Suppressor macrophage treated with lipopolysaccharide for 4 hours (primary cell): Measurements from ENCODE around the gene VOPP1.
A peak's percentile ranks its signal among the peaks of the same experiment; 100 is the strongest.

Experiments used
- DNase-seq: peaks from one replicate; pipeline ENCODE4 v3.0.0-alpha.2; 2020

The VOPP1 gene

DNA sequence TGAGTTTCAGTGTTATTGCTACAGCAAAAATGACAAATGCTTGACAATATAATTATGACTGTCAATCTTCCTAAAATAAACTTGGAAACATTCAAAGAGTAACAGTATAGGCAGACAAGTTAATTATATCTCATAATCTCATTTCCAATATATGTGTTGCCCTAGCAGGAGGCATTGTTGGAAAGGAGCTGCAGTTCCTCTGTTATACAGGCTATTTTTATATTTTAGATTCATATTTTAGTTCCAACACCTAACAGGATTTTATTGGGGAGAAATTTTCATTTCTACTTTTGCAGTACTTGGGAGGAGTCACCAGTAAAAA, 19.3 kb downstream of the VOPP1 start:
- DNase-seq, result no peak

DNA sequence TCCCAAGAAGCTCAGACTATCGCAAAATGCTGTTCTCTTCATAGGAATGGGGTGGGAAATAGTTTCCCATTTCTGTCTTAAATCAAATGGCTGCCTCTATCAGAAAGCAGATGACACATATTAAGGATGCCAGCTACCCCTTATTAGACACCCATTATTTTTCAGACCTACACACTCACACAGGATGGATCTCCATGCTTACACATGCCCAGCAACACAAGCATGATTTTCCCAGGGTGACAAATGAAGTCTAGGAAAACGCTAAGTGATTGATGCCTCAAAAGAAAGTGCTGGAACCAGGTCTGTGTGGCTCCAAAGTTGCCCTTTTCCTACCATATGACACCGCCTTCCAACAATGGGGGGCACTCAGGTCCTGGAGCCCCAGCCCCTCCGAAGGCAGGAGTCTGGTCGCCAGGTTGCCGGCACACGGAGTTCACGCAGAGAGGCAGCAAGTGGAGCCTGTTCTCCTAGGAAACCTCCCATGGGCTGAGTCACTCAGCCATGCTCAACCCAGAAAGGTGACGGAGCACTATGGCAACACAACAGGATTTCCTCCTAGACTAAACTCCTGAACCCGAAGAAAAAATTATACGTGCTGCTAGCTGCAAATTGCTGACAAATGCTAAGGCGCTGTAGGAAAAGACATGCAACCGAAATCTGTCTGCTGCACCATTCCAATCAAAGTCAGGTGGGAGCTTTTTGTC, 19.8 kb downstream of the VOPP1 start:
- DNase-seq, result peak; percentile 54

DNA sequence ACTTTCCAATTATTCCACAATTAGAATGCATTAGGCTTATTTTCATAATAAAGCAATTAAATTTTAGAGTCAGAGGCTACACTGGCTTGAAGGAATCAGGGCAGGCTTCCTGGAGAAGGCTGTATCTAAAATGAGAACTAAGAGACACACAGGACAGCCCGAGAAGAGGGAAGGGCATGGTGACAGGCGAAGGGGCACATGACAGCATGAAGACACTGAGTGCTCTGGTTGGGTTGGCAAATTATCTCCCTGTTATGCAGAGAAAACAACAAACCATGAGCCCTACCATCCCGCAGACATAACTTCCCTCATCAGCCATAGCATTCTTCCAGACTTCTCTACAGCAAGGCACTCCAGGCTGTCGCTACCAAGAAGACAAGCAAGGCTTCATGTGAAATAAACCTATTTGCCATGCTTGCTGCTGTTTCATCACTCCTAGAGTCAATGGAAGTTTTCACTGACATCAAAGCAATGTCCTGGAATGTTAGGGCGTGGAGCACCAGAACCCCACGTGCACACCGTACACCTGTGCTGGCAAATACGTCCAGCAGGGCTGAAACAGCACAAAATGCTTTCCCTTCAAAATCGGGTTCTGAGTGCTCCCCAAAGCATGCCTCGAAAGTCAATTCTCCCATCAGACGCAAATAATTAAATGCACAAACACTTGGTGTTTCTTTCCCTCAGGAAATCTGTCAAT, 21.3 kb downstream of the VOPP1 start:
- DNase-seq, result no peak

DNA sequence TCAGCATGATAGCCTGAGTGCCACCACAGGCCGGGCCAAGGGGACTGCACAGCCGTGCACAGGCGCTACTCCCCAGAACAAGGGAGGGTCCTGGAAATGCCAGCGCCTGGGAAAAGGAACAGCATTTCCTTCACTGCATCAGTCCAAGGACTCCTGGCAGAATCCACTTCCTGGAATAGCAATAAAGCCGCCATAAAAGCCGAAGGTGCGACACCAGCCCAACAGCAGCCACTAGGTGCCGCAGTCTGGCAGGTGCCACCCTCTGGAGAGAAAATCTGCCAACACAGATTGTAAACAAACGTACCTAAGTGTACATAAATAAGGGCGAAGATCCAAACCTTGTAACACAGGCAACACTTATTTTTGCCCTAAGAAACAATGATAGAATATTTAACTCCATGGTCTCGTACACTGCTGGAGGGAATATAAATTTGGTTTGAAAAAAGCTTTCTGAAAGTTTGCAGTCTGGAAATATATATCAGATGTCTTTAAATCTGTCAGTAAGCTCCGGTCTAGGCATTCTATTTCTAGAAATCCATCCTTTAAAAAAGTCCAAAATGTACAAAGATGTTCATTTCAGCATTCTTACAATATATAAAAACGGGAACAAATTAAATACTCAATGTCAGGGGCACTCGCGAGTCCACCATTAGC, 22.2 kb downstream of the VOPP1 start:
- DNase-seq, result no peak

DNA sequence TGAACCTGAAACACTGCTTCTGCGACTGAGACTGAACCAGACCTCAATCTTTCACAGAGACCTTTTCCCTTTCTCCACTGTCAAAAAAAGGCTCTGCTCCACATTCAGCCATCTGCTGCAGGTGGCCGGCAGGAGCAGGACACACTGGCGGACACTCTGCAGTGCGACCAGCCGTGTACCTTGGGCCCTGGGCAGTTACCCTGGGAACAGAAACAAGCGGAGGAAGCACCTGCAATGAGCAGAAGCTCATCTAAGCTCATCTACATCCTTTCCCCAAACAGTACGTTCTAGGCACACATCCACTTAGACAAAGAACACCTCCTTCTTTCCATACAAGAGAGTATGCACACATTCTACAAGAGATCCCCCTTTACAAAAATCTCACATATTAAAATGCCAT, 22.8 kb downstream of the VOPP1 start:
- no peak for DNase-seq

DNA sequence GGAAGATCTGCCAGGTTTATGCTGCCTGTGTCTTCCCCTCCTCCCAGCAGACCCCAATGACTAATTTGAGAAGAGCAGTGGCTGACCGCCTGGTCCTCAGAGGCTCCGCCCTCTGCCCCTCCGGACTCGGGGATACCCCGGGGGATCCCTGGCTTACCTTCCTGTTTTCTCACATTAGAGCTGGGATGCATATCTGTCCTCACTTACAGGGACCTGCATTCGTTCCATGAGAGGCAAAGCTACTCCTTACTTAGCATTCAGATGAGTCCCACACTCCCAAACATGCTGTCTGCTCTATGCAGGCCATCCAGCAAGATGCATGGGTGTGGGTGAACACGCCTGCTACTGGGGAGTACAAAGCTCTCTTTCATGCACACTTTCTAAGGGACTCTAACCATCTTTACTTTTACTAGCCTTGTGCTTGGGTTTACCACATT, 24.0 kb downstream of the VOPP1 start:
- no peak for DNase-seq

DNA sequence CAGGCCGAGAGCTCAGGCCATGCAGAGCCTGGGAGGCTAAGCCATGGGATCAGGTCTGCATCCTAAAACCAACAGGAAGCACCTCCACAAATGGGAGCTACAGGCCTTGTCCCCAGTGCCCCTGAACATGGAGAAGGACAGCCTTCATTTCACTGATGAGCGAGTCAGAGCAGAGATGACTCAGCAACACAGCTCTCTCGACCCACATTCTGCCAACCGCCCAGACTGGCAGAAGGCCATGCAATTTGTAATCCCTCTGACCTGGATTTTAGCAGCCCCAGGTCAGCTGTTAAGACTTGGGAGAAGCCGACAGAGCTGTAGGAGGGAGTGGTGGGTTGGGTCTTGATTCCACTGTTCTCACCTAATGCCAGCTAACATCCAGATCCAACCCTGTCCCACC, 25.5 kb downstream of the VOPP1 start:
- DNase-seq, result peak; percentile 75

DNA sequence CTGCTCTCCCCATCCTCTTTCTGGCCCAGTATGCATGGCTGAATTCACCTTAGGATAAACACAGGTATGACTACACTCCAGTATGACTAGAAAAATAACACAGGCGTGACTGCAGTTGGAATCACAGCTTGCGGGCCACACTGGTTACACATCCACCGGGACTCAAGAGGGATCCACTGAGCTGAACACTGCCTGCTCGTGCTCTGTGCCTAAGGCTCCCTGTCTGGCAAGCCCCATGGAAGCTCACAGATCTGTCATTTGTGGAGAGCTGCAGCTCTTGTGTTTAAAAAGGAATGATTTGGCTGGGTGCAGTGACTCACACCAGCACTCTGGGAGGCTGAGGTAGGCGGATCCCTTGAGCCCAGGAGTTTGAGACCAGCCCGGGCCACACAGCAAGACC, 26.8 kb downstream of the VOPP1 start:
- DNase-seq, result no peak

DNA sequence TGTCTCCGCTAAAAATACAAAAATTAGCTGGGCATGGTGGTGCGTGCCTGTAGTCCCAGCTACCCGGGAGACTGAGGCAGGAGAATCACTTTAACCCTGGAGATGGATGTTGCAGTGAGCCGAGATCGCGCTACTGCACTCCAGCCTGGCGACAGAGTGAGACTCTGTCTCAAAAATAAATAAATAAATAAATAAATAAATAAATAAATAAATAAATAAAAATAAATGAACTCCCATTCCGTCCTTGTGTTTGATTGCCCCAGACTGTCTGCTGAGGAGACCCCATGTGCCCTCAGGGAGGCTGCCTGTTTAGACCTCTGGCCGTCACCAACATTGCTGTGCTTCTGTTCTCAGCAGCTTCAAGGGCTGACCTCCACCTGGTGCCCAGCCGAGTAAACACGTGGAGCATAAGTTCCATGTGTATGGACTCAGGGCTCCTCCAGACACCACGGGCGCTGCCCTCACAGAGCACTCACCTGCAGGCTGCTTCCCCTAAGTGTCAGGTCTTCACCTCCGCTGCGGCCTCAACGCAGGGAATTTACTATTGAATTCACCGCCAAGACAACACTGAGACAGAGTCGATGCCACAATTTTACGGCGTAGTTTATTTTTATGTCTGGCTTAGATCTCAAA, 32.0 kb downstream of the VOPP1 start:
- no peak for DNase-seq

DNA sequence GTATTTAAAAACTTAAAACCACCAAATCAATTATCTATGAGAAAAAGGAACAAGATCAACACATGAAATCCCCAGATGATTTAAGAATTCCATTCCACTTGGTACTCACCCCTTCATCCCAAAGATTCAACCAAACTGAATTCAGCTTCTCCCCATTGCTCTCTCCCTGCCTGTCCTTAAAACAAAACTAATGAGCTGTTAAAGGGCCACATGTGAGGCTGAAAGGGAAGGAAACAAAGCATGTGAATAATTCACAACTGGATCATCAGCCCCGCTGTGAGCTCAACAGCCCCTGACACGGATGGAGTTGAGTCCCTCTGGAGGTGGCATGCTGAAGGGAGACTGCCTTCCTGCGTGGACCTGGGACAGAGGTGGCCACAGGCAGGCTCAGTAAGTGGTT, 32.9 kb downstream of the VOPP1 start:
- DNase-seq, result no peak

DNA sequence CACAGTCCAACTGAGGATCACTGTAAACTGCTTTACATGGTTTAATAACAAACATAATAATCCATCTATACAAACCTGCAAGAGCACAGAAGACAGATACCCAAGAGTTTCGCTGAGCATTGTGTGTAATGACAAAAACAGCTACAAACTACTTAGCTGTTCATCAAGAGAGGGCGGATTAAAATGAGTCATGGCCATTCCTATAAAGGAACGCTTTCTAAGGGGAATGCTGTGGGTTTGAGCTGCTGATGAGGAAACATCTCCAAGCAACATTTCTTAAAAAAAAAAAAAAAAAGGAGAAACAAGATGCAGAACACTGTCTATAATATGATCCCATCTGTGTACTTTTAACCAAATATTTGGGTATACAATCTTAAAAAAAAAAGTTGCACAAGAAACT, 33.8 kb downstream of the VOPP1 start:
- peak; percentile 82 for DNase-seq

DNA sequence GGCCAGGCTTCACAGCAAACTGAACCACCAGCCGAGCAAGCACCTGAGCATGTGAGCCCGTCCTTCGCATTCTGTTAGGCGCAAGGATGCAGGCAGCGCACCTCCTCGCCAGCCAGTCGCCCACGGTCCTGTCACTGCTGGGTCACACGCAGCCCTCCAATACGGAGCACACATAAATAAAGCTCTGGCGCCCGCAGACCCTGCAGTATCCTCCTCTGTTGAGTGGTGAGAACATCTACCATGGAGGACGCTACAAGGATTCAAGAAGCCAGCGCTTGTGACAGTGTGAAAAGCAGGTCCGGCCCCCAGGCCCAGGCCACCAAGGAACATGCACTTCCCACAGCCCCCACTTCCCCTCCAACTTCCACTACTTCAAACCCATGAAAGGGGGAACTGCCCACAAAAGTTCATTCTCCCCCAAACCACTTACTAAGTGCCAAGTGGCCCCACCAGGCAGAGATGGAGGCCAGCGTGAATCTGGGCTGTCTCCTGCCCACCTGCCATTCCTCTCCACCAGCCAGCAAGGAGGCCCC, 34.8 kb downstream of the VOPP1 start:
- no peak for DNase-seq

DNA sequence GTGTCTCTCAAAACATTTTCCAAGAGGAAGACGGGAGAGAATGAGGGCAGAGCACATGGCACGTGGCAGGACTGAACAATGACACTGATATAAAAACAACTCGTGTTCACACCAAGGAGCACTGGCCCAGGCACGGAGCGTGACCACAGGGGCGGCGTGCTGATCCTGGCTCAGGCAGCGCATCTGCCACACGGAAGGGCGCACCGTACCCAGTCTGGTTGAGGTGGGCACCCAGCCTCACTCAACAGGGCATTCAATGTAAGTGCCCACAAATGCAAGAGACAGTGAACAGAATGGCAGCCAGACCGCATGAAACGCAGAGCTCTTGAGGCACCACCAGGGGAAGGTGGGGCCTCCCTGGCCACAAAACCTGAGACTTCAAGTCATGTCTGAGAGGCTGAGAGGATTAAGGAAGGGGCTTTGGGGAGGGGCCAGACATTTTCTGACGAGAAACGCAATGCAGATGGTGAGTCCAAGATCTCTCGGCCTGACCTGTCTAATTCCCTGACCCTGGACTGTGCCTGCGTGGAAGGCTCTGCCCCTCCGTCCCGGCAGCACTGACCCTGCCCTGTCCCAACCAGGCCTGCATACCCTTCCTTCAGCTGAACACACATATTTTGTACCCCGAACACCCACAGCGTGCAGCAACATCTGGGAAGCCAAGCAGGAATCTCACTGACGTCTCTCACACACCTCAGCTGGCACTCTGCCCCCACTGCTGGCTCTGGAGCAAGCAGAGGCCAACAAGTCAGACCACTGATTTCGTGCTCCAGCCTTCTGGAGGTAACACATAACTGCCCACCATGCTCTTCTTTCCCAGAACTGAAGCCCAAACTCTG, 35.5 kb downstream of the VOPP1 start:
- no peak for DNase-seq

DNA sequence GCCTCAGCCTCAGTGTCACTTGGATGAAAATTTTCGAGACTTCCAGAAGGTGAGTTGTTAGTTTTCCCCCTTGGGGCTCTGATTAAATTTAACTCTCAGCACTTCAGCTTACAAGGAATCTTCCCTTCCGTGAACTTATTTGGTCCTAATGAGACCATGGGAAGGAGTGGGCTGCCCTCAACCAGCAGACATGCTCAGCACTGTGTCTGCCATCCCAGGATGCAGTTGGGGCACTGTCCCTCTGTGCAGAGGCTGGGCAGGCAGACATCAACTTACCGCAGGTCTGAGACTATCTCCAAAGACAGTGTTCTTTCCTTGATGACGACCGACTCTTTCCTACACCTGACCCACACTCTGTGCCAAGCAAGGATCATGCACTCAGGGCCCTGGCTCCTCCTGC, 36.7 kb downstream of the VOPP1 start:
- DNase-seq, result no peak

DNA sequence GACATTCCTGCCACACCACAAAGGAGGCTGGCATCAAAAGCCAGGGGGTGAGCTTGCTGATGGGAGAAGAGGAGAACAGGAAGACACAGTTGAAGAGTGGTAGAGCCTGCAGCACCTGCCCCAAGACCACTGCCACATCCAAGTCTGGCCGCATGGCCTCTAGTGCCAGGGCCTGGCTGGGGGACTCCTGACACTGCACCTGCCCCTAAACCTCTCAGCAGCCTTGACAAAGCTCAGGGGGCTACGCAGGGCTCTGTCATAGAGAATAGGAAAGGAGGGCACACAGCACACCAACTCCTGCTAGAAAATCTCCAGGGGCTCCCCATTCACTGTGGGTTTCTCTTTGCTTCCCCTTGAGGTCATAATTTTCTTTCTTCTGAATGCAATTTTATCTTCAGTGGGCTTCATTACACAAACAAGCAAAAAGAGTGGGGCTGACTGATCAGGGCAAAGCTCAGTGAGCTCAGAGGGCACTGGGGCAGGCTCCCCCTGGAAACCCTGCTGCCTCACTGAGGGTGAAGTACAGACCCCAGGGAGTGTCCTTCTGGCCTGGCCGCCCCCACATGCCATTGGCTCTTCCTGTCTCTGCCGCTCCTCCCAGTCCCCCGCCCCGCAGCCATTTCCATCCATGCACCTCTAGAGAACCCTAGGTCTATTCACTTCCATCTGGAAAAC, 37.2 kb downstream of the VOPP1 start:
- DNase-seq, result no peak

DNA sequence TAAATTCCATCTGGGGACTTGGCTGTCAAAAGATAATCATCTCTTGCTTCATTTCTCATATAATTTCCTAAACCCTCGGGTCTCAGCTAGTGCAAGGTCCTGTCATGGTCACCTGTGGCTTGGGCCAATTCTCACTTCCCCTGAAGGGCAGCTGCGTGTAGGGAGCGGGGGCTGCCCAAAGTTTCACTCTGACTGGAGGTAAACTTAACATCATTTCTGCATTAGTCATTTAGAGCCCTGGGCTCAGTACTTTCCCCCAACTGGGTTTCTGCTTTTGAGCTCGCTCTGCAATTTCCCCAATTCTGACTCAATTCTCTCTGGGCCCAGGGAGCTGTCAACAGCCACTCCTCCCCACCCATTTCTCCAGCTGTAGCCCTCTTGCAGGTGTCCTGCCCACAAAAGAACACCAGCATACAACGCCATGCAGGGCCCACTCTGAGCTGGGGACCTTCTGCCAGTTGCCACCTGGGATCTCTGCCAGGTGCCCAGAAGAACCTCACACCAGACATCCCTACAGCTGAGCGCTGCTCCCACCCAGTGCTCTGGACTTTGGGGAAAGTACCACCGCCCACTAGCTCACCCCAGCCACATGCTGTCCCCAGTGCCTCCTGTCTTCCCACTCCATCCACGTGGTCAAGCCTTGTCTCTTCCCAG, 37.9 kb downstream of the VOPP1 start:
- DNase-seq, result peak; percentile 98

DNA sequence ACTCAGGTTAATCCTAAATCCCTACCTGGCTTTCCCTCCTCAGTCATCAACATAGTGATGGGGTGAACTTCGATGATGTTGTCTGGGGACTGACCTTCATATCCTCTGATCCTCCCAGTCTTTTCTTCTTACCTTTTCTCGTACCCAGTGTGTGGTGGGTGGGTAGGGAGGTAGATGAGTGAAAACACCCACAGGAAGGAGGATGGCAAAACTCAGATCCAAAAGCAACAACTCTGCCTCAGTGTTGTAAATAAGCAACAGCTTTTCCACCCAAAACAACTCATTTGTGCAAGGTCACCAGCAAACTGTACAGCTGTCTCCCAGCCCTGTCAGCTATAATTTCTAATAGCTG, 38.6 kb downstream of the VOPP1 start:
- DNase-seq, result no peak

DNA sequence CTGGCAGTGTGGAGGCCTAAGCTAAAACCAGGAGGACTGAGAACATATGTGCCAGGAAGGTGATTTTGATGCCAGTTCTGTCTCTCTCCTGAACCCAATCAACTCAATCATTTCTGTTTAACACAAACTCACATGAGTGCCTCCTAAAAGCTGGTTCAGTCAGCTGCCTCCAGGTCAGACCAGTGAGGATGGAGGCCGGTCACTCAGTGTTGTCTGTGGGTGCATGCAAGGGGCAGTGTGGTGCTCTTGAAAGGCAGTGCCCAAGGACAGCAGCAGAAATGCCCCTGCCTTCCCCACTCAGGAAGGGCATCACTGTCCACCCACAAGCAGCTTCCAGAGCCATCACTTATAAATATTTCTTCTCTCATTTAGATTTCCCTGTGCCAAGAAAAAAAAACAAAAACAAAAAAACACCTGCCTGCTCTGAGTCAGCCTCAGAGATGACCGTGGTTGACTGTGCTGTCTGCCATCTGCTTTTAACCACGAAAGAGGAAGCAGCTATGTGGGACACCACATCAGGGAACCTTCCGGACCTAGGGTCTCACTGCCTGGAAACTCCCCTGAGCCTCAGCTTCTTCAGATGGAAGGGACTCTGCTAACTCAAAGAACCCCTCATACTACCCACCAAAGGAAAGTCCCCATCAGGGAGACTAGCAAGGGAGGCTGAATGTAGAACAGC, 39.1 kb downstream of the VOPP1 start:
- peak; percentile 90 for DNase-seq

DNA sequence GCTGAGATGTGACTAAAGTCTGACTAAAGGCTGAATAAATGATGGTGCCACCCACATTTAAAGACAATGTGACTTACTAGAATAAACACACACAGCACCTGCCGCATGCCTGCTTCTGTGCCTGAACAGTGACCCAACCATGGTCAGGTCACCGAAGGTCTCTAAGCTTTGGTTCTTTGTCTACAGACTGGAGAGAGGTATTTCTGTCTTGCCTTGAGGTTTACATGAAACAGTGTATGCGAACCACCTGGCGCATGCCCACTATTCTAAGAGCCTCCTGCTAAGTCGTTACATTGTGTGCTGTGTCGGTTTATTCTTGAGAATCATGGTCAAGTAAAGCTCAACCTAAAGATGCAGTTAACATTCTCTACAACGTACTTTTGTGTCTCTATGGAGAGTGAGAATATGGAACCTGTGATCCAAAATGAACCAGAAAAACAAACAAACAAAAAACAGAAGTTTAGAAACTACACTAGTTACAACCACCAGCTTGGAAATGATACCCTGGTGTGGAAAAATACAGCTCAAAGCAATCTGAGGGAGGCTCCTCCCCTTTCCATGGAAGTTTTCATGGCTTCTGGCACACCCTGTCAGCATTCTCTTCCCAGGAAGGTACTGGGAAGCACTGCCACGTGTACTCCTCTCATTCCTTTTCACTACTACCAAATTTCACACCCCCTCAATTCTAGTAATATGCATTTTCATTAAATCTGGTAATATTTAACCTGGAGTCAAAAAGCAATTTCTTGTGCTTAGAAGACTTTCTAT, 40.0 kb downstream of the VOPP1 start:
- DNase-seq, result no peak

DNA sequence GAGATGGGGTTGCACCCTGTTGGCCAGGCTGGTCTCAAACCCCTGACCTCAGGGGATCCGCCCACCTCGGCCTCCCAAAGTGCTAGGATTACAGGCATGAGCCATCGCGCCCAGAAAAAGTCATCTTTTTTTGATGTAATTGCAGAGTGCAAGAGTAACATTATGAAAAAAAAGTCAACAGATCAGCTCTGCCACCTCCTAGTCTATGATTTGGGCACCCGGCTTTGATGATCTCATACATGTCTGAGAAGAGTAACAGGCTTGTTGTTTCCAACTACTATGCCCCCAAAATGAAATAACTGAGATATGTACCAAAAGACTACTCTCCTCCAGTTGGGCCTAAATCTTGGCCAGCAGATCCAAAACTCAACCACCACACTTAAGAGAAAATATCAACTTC, 40.8 kb downstream of the VOPP1 start:
- no peak for DNase-seq
